MM.1S (cell line): ENCODE data around the gene KCNMA1.
"Not testable (repeated sequence)": the region's sequence is repeated elsewhere in the genome, so short reads cannot be mapped to it uniquely, and the experiment has no call there.

Source experiments
- DNase-seq: peaks from one replicate; pipeline ENCODE4 v3.0.0-alpha.2; 2015
- H2AFZ ChIP-seq: fragments of 300-600 bp; sonication (generic); 2 replicates; pipeline ENCODE4 v1.6.0; 2016; ENCODE audit warnings: antibody characterized with exemption, low read length
- H3F3A ChIP-seq: fragments of 300-600 bp; sonication (generic); 2 replicates; pipeline ENCODE4 v1.6.1; 2016; ENCODE audit warnings: mild to moderate bottlenecking, antibody characterized with exemption, low read length, moderate library complexity, mixed read lengths; ENCODE audit not compliant: insufficient read depth
- H3K27ac ChIP-seq: fragments of 300-600 bp; sonication (generic); 2 replicates; pipeline ENCODE4 v1.5.1; 2016; ENCODE audit warnings: mild to moderate bottlenecking, low read length
- H3K27me3 ChIP-seq: fragments of 300-600 bp; sonication (generic); replicated peaks from 2 replicates; pipeline ENCODE4 v1.6.0; 2016; ENCODE audit warnings: low read length; ENCODE audit not compliant: insufficient read depth
- H3K36me3 ChIP-seq: fragments of 300-600 bp; sonication (generic); replicated peaks from 2 replicates; pipeline ENCODE4 v1.6.1; 2016; ENCODE audit warnings: mild to moderate bottlenecking, low read length, mixed read lengths; ENCODE audit not compliant: insufficient read depth
- H3K4me1 ChIP-seq: fragments of 300-600 bp; sonication (generic); 2 replicates; pipeline ENCODE4 v1.6.1; 2016; ENCODE audit warnings: low read length, mixed read lengths
- H3K4me2 ChIP-seq: fragments of 300-600 bp; sonication (generic); 2 replicates; pipeline ENCODE4 v1.6.0; 2016; ENCODE audit warnings: low read depth, low read length
- H3K4me3 ChIP-seq: fragments of 300-600 bp; sonication (generic); 2 replicates; pipeline ENCODE4 v1.5.1; 2016; ENCODE audit warnings: low read length, mixed read lengths
- H3K79me2 ChIP-seq: fragments of 300-600 bp; sonication (generic); 2 replicates; pipeline ENCODE4 v1.6.1; 2016; ENCODE audit warnings: mixed run types, low read length, mixed read lengths
- H3K9ac ChIP-seq: fragments of 300-600 bp; sonication (generic); 2 replicates; pipeline ENCODE4 v1.6.1; 2016; ENCODE audit warnings: low read length, mixed read lengths
- H3K9me2 ChIP-seq: fragments of 300-600 bp; sonication (generic); replicated peaks from 2 replicates; pipeline ENCODE4 v1.6.1; 2016; ENCODE audit warnings: mild to moderate bottlenecking, low read length, mixed read lengths; ENCODE audit not compliant: insufficient read depth
- H3K9me3 ChIP-seq: fragments of 300-600 bp; sonication (generic); replicated peaks from 2 replicates; pipeline ENCODE4 v1.6.1; 2016; ENCODE audit warnings: mild to moderate bottlenecking, low read length, mixed read lengths; ENCODE audit not compliant: insufficient read depth
- H4K20me1 ChIP-seq: fragments of 300-600 bp; sonication (generic); 2 replicates; pipeline ENCODE4 v1.6.1; 2016; ENCODE audit warnings: mild to moderate bottlenecking, low read length, moderate library complexity, mixed read lengths; ENCODE audit not compliant: insufficient read depth
- CTCF ChIP-seq: fragments of 300-600 bp; sonication (generic); IDR thresholded peaks from 2 replicates; pipeline ENCODE4 v1.5.1; 2016; ENCODE audit warnings: antibody characterized with exemption, low read length, mixed read lengths
- EZH2 ChIP-seq: fragments of 300-600 bp; sonication (generic); optimal IDR thresholded peaks from 2 replicates; pipeline ENCODE3; 2017; ENCODE audit warnings: low read depth, mild to moderate bottlenecking, antibody characterized with exemption, low read length, mixed read lengths
- EZH2phosphoT487 ChIP-seq: fragments of 300-600 bp; sonication (generic); IDR thresholded peaks from 2 replicates; pipeline ENCODE4 v1.6.1; 2018; ENCODE audit warnings: antibody characterized with exemption, low read length

Gene KCNMA1

GRCh38 chr10:77416311-77417135 is 221.1 kb downstream of the KCNMA1 start:
- Histone ChIP-seq H3F3A (no peaks in the 10 kb centered on the region), H3K9ac (no peak overlapping the region), H3K36me3 (no peaks in the 10 kb centered on the region), H3K27ac (no peak overlapping the region), H4K20me1 (no peaks in the 10 kb centered on the region), H3K79me2 (no peaks in the 10 kb centered on the region), H3K9me3 (no peaks in the 10 kb centered on the region), H3K27me3 (no peaks in the 10 kb centered on the region), H3K9me2 (no peaks in the 10 kb centered on the region), H3K4me2 (no peak overlapping the region), H3K4me1 (no peaks in the 10 kb centered on the region), H3K4me3 (no peak overlapping the region), H2AFZ (no peak overlapping the region)
- no peak for TF ChIP-seq EZH2
- no peak for TF ChIP-seq CTCF
- TF ChIP-seq EZH2phosphoT487: no peak
- DNase-seq: no peak

- Histone ChIP-seq H3K79me2 (no peaks in the 10 kb centered on the region), H3K4me2 (no peak overlapping the region), H3K27ac (no peak overlapping the region), H3K4me3 (no peak overlapping the region), H4K20me1 (no peaks in the 10 kb centered on the region), H3K27me3 (no peaks in the 10 kb centered on the region), H3K4me1 (peaks cover 4% of the 10 kb centered on the region), H3K36me3 (no peaks in the 10 kb centered on the region), H2AFZ (no peak overlapping the region), H3K9ac (no peak overlapping the region), H3K9me2 (no peaks in the 10 kb centered on the region), H3F3A (peaks cover under 1% of the 10 kb centered on the region; the same call in 1 of the 2 replicates), H3K9me3 (no peaks in the 10 kb centered on the region)
- TF ChIP-seq CTCF (no peak), EZH2phosphoT487 (no peak), EZH2 (no peak)
- no peak for DNase-seq
Measured at GRCh38 chr10:77415313-77415960, 222.2 kb downstream of the KCNMA1 start.

- H3K9ac ChIP-seq: no peak overlapping the region
- H3K9me3 ChIP-seq: no peaks in the 10 kb centered on the region
- H4K20me1 ChIP-seq: no peaks in the 10 kb centered on the region
- no peak overlapping the region for H3K27ac ChIP-seq
- no peaks in the 10 kb centered on the region for H3K27me3 ChIP-seq
- H3K79me2 ChIP-seq: no peaks in the 10 kb centered on the region
- H3K4me1 ChIP-seq: peaks cover 17% of the 10 kb centered on the region
- H3K4me3 ChIP-seq: no peak overlapping the region
- H3F3A ChIP-seq: peaks cover 4% of the 10 kb centered on the region; the same call in 1 of the 2 replicates
- H3K36me3 ChIP-seq: no peaks in the 10 kb centered on the region
- no peak overlapping the region for H3K4me2 ChIP-seq
- no peak overlapping the region for H2AFZ ChIP-seq
- no peak for DNase-seq
- TF ChIP-seq EZH2phosphoT487: no peak
- no peak for TF ChIP-seq EZH2
- no peak for TF ChIP-seq CTCF
- no peaks in the 10 kb centered on the region for H3K9me2 ChIP-seq
Measured at GRCh38 chr10:77413231-77413630, 224.4 kb downstream of the KCNMA1 start.

GRCh38 chr10:77412573-77413133 is 225.0 kb downstream of the KCNMA1 start:
- H4K20me1 ChIP-seq, H3K4me3 ChIP-seq, H2AFZ ChIP-seq, H3K4me2 ChIP-seq, H3K9ac ChIP-seq, H3K36me3 ChIP-seq, H3K9me2 ChIP-seq, H3K9me3 ChIP-seq, H3K79me2 ChIP-seq, H3F3A ChIP-seq, DNase-seq, H3K27ac ChIP-seq, H3K27me3 ChIP-seq: not testable (repeated sequence)
- peaks cover 17% of the 10 kb centered on the region for H3K4me1 ChIP-seq
